Lung (tissue), 12 donors: Measurements from ENCODE around the gene ZNF638. TPM values are rescaled to one million over a fixed set of nuclear protein-coding genes. Genes with fewer than 3 reads are reported as not detected.

Source experiments
- ATAC-seq: fragments of 200-7000 bp; cut with Tn5 transposase; one replicate; pipeline ENCODE4 v1.9.1; 2020; ENCODE audit warnings: moderate number of reproducible peaks; ENCODE audit not compliant: insufficient read depth, low FRiP score
- DNase-seq, 3 donors: peaks; one replicate each; pipeline ENCODE4 v3.0.0-alpha.2; 2013 to 2017
- H3K27ac ChIP-seq, 2 donors: one replicate each; pipeline ENCODE4 v1.5.1; 2013; ENCODE audit warnings: mild to moderate bottlenecking in 2 of 2, moderate library complexity in 2 of 2, control low read depth in 1 of 2, inconsistent platforms in 1 of 2, low read depth in 1 of 2, low read length in 1 of 2
- H3K27me3 ChIP-seq, 3 donors: one replicate each; pipeline ENCODE4 v1.5.1; 2013; ENCODE audit warnings: low read length in 2 of 3; ENCODE audit not compliant: control insufficient read depth in 3 of 3, insufficient read depth in 3 of 3
- H3K36me3 ChIP-seq, 4 donors: one replicate each; pipeline ENCODE4 v1.5.1; 2013; ENCODE audit warnings: low read length in 4 of 4, mild to moderate bottlenecking in 1 of 4, moderate library complexity in 1 of 4; ENCODE audit not compliant: control insufficient read depth in 4 of 4, insufficient read depth in 4 of 4
- H3K4me1 ChIP-seq, 5 donors: one replicate each; pipeline ENCODE4 v1.5.1; 2013; ENCODE audit warnings: low read length in 5 of 5, mild to moderate bottlenecking in 2 of 5, moderate library complexity in 1 of 5; ENCODE audit not compliant: control insufficient read depth in 5 of 5, insufficient read depth in 5 of 5
- H3K4me3 ChIP-seq: one replicate; pipeline ENCODE4 v1.5.1; 2013; ENCODE audit warnings: mild to moderate bottlenecking, control low read depth, moderate library complexity
- H3K9ac ChIP-seq, 2 donors: one replicate each; pipeline ENCODE4 v1.5.1; 2013; ENCODE audit warnings: low read length in 2 of 2, control low read depth in 1 of 2; ENCODE audit not compliant: insufficient read depth in 1 of 2
- H3K9me3 ChIP-seq, 4 donors: one replicate each; pipeline ENCODE4 v1.5.1; 2013; ENCODE audit warnings: low read length in 3 of 4, mild to moderate bottlenecking in 1 of 4, moderate library complexity in 1 of 4; ENCODE audit not compliant: control insufficient read depth in 4 of 4, insufficient read depth in 3 of 4
- CTCF ChIP-seq: IDR thresholded peaks from 2 replicates; pipeline ENCODE4 v1.5.1; 2012; ENCODE audit warnings: mild to moderate bottlenecking; ENCODE audit errors: control extremely low read depth, extremely low read depth
- WGBS, 2 donors: extraction: QIAGEN DNeasy Blood & Tissue Kit; methylation state at CpG; one replicate each; pipeline ENCODE4 v1.1.7; 2013; 5-methylcytosine and 5-hydroxymethylcytosine counted together
- polyA plus RNA-seq, 2 donors: library from polyadenylated mRNA; stranded (reverse); fragments of 200-250 nt; gene quantifications; one replicate each; pipeline ENCODE4 v1.2.1, GENCODE V29; 2013
- total RNA-seq, 2 donors: library from RNA; depleted of rRNA in 1 of 2; stranded (reverse); fragments of >200 nt in 1 of 2; gene quantifications; one replicate each; pipeline ENCODE4 v1.2.1, GENCODE V29; 2014 to 2021
- donor health status: control.
- donor health status: control.
- donor health status: Bipolar disorder and iron deficiency.
- donor health status: healthy.
- donor health status: DM: yes; HTN: yes; CAD: no.

The ZNF638 gene
- total and polyA plus RNA-seq, 4 donors = 45.1 to 371 (median 105) TPM

GRCh38 chr2:71456617-71457016, 125.0 kb downstream of the ZNF638 start:
- peak overlapping the region in 1 of 2 donors; percentile 62 for H3K27ac ChIP-seq
- 70 to 86% methylated on average over 1 of the region's 1 CpG for WGBS, 2 donors
- DNase-seq (no peak), ATAC-seq (no peak)
- H3K9me3 ChIP-seq = no peaks in the 10 kb centered on the region
- peaks cover 0 to 8% (median 5%) of the 10 kb centered on the region in 3 donors for H3K27me3 ChIP-seq
- no peak for TF ChIP-seq CTCF
- no peak overlapping the region for H3K4me3 ChIP-seq
- H3K9ac ChIP-seq = no peak overlapping the region
- H3K4me1 ChIP-seq = peaks cover 0 to 27% (median 15%) of the 10 kb centered on the region in 5 donors
- no peaks in the 10 kb centered on the region for H3K36me3 ChIP-seq

- Histone ChIP-seq H3K36me3 (no peaks in the 10 kb centered on the region), H3K27me3 (peaks cover 0 to 8% (median 1%) of the 10 kb centered on the region in 3 donors), H3K27ac (peak overlapping the region in 1 of 2 donors; percentile 62), H3K9ac (no peak overlapping the region), H3K9me3 (no peaks in the 10 kb centered on the region), H3K4me1 (peaks cover 0 to 26% (median 10%) of the 10 kb centered on the region in 5 donors), H3K4me3 (no peak overlapping the region)
- ATAC-seq (no peak), DNase-seq (no peak)
- no peak for TF ChIP-seq CTCF
- 94 to 95% methylated on average over 9 of the region's 9 CpGs for WGBS, 2 donors
These were observed 125.7 kb downstream of the ZNF638 start for GRCh38 chr2:71457123-71457915.

- H3K9me3 ChIP-seq = peaks cover 0 to 4% (median 0%) of the 10 kb centered on the region in 4 donors
- H3K9ac ChIP-seq = no peak overlapping the region
- no peaks in the 10 kb centered on the region for H3K36me3 ChIP-seq
- peak overlapping the region in 1 of 2 donors; percentile 74 for H3K27ac ChIP-seq
- no peak for TF ChIP-seq CTCF
- peaks cover 0 to 20% (median 10%) of the 10 kb centered on the region in 5 donors for H3K4me1 ChIP-seq
- DNase-seq (no peak), ATAC-seq (no peak)
- H3K27me3 ChIP-seq = peaks cover 0 to 8% (median 0%) of the 10 kb centered on the region in 3 donors
- no peak overlapping the region for H3K4me3 ChIP-seq
- 90 to 91% methylated on average over 4 of the region's 4 CpGs for whole genome bisulfite sequencing, 2 donors
These were observed 126.3 kb downstream of the ZNF638 start for GRCh38 chr2:71457923-71458322.
